ENCODE measurements around the gene FNDC10.

Gene FNDC10

GRCh38 chr1:1548591-1548990 is 51.3 kb downstream of the FNDC10 start:
- Histone ChIP-seq H3K27ac (ENCODE audit: low read depth, low read length) (no peak overlapping the region), H3K36me3 (ENCODE audit: control insufficient read depth, insufficient read depth, low read length) (peaks cover 6% of the 10 kb centered on the region), H3K9ac (ENCODE audit: low read length) (no peak overlapping the region), H3K27me3 (ENCODE audit: control insufficient read depth, insufficient read depth, low read length) (no peaks in the 10 kb centered on the region), H3K4me3 (ENCODE audit: low read length) (no peak overlapping the region), H3K4me1 (ENCODE audit: control insufficient read depth, insufficient read depth, low read length) (no peaks in the 10 kb centered on the region)

All from rectal smooth muscle tissue (tissue), 1 donor.